GM19455 (cell line): ENCODE results near the gene DHRSX.
"Not testable (repeated sequence)": the region's sequence is repeated elsewhere in the genome, so short reads cannot be mapped to it uniquely, and the experiment has no call there.

ENCODE experiments used
- ATAC-seq: cut with Tn5 transposase; IDR thresholded peaks from one replicate; pipeline ENCODE4 v1.9.1; 2021; ENCODE audit not compliant: unreplicated experiment

The DHRSX gene

GRCh38 chrX:2401590-2402360 lies 99.0 kb downstream of the DHRSX start:
- no peak for ATAC-seq

DNA sequence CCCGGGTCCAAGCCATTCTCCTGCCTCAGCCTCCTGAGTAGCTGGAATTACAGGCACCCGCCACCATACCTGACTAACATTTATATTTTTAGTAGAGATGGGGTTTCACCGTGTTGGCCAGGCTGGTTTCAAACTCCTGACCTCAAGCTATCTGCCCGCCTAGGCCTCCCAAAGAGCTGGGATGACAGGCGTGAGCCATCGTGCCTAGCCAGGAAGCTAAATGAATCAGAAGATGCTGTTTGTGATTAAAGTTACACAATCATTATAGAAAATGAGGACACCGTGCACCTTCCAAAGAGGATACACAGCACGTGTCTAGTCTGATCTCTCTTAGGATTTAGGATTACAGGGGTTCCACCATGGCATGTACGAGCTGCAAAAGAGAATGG lies 99.6 kb downstream of the DHRSX start:
- no peak for ATAC-seq

GRCh38 chrX:2398064-2398656 lies 102.6 kb downstream of the DHRSX start:
- ATAC-seq: no peak

DNA sequence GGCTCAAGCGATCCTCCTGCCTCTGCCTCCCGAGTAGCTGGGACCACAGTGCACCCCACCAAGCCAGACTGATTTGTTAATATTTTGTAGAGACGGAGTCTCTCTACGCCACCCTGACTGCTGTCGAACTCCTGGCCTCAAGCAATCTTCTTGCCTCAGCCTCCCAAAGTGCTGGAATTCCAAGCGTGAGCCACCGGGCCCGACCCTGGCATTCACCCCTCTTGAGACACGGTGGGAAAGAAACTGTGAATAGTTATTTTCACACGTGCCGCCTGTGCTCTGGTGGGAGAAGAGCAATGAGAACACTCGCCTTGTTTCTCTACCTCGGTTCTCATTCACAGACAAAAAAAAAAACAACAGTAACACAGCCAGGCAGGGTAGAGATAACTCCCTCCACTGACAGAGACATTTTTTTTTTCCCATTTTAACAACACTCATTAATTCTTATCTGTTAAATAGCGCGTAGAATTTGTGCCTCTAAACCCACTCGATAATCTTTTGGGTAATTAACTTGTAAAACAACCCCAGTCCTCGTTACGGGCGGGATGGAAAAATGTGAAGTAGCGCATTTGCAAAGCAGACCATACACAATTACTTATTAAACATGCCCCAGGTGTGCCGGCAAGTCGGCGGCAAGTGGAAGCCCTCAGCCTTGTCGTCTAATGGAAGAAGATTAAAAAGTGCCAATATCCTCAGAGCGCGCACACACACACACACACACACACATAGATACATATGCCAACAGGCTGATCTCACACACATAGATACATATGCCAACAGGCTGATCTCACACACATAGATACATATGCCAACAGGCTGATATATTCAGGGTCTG lies 103.3 kb downstream of the DHRSX start:
- no peak for ATAC-seq

DNA sequence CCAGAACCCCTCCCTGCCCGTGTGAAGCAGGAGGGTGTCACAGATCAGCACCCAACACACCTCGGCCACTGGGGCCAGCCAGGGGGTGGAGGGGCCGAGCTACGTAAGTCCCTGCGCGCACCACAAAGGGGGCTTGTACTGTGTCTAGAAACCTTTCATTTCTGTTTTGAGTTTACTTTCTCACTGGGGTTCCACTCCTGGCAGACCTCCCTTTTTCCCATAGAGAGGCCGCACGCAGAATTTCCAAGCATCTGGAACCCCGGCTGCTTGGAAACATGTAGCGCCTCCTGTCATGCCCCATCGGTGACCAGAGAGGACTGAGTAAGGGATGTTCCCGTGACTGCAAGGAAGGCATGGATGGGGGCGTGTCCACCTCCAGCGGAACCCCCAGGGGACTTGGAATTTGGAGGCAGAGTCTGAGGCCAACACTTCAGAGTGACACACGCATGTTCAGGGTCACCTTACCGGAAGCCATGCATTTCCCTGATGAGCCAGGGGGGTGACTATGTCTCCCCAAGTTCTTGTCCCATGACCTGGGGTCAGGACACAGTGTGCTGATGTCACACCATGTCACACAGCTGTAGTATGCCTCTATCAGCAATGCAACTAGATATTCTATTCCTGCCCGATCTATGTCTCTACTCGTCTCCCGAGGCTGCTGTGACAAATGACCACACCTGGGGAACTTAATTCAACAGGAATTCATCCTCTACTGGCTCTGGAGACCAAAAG lies 105.3 kb downstream of the DHRSX start:
- ATAC-seq: no peak

DNA sequence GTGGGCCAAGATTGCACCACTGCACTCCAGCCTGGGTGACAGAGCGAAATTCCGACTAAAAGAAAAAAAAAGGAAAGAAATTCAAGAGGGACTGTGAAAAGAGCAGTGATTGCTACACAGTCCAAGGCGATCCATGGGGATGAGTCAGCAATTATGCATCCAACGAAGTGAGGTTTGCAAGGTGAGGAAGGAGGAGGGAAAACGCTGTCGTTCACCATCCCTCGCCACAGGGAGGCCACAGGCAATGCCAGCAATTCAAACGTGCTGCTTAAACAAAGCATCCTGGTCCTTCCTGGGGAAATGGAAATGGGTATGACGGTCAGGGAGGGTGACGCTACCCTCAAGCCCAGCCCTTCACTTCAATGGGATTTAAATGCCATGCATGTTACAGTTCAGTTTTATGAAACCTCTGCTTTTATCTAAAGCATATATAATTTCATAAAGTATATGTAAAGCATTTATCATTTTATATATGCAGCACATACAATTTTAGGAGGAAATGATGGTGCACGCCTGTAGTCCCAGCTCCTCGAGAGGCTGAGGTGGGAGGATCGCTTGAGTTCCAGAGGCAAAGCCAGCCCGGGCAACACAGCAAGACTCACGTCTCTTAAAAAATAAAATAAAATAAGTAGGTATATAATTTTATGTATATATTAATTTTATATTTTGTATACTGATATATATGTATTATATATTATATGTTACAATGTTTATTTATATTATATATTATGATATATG lies 108.7 kb downstream of the DHRSX start:
- ATAC-seq: no peak

- ATAC-seq: no peak
These were observed 110.0 kb downstream of the DHRSX start for GRCh38 chrX:2390754-2391153.

DNA sequence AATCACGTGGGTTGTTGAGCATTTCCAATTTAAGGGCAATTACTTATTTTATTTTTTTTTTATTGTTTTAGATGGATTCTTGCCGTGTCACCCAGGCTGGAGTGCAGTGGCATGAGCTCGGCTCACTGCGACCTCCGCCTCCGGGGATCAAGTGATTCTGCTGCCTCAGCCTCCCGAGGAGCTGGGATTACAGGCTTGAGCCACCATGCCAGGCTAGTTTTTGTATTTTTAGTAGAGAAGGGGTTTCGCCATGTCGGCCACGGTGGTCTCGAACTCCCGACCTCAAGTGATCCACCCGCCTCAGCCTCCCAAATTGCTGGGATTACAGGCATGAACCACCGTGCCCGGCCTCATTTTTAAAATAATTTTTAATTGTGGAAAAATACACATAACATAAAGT lies 111.0 kb downstream of the DHRSX start:
- not testable (repeated sequence) for ATAC-seq

- ATAC-seq: no peak
These were observed 111.5 kb downstream of the DHRSX start for GRCh38 chrX:2389324-2389723.

- ATAC-seq: no peak
These were observed 112.1 kb downstream of the DHRSX start for GRCh38 chrX:2388669-2389068.

- no peak for ATAC-seq
These were observed 113.0 kb downstream of the DHRSX start for GRCh38 chrX:2387614-2388239.

- no peak for ATAC-seq
These were observed 115.6 kb downstream of the DHRSX start for GRCh38 chrX:2385224-2385623.

DNA sequence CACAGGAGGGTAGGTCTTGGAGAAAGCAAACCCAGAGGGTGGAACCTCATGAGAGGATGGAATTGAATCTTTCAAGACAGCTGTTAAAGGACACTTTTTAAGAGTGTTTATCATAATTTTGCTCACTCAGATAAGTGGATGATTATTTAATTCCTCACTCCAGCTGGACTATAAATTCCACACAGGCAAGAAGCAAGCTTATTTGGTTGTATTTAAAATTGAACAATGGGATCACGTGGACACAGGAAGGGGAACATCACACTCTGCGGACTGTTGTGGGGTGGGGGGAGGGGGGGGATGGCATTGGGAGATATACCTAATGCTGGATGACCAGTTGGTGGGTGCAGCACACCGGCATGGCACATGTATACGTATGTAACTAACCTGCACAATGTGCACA lies 116.3 kb downstream of the DHRSX start:
- no peak for ATAC-seq

- ATAC-seq: no peak
These were observed 117.0 kb downstream of the DHRSX start for GRCh38 chrX:2383735-2384134.

GRCh38 chrX:2383144-2383543 lies 117.6 kb downstream of the DHRSX start:
- ATAC-seq: no peak

DNA sequence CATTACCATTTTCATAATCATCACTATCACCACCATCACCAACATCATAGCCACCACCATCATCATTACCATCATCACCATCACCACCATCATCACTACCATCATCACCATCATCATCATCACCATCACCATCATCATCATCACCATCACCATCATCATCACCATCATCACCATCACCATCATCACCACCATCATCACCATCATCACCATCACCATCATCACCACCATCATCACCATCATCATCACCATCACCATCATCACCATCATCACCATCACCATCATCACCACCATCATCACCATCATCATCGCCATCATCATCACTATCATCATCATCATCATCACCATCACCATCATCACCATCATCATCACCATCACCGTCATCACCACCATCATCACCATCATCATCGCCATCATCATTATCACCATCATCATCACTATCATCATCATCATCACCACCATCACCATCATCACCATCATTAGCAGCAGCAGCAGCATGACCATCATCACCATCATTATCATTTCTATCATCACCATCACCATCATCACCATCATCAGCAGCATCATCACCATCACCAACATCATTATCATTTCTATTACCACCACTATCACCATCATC lies 118.2 kb downstream of the DHRSX start:
- not testable (repeated sequence) for ATAC-seq

DNA sequence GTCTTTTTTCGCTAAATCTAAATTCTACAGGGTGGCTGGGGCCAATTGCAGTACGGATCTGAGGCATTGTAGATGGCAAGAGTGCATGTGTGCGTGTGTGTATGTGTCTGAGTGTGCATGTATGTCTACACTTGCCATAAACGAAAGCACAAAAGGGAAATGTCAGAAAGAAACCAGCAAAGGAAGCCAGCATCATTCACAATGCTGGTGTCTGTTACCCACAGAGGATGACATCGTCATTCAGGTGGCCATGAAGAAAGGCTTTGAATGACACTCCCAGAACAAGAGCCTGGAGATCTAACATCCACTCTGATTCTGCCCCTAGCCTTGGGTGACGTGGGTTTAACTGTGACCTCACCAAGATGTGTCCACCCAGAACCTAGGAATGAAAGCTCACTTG lies 124.6 kb downstream of the DHRSX start:
- no peak for ATAC-seq

GRCh38 chrX:2374086-2374485 lies 126.7 kb downstream of the DHRSX start:
- ATAC-seq: no peak

DNA sequence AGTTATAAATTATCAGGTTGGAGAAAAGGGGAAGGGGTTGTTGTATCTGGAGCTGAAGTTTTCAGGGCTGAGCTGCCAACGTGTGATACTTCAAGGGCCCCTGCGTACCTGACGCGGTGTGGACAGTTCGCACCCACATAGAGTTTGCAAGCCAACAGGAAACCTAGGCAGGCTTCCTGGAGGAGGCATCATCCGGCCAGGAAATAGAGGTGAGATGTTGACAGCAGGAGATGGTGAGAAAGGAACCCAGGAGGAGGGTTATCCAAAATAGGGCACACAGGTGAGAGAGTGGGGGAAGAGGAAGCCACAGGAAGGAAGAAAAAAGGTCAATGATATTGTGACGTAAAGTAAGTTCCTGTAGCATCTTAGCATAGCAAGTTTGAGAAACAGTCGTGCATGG lies 127.2 kb downstream of the DHRSX start:
- ATAC-seq: no peak
